Suprapubic skin (tissue), 4 donors: ENCODE data around the gene KIAA0586. TPM values are rescaled to one million over a fixed set of nuclear protein-coding genes. Genes with fewer than 3 reads are reported as not detected.
"Not testable (repeated sequence)": the region's sequence is repeated elsewhere in the genome, so short reads cannot be mapped to it uniquely, and the experiment has no call there.

Experiments used
- DNase-seq, 2 donors: peaks; one replicate each; pipeline ENCODE4 v3.0.0-alpha.2; 2019; ENCODE audit warnings: low spot score in 2 of 2
- H3K27ac ChIP-seq: fragments of 200-600 bp; sonication (generic); one replicate; pipeline ENCODE4 v1.5.1; 2019
- H3K27me3 ChIP-seq: fragments of 200-600 bp; sonication (generic); one replicate; pipeline ENCODE4 v1.5.1; 2019
- H3K36me3 ChIP-seq: fragments of 200-600 bp; sonication (generic); one replicate; pipeline ENCODE4 v1.5.1; 2019
- H3K4me1 ChIP-seq: fragments of 200-600 bp; sonication (generic); one replicate; pipeline ENCODE4 v1.5.1; 2019
- H3K4me3 ChIP-seq: fragments of 200-600 bp; sonication (generic); one replicate; pipeline ENCODE4 v1.5.1; 2019; ENCODE audit warnings: mild to moderate bottlenecking
- H3K9me3 ChIP-seq: fragments of 200-600 bp; sonication (generic); one replicate; pipeline ENCODE4 v1.5.1; 2019
- CTCF ChIP-seq, 2 donors: fragments of 200-600 bp in 1 of 2; fragments of 450-650 bp in 1 of 2; sonication (generic) in 1 of 2; IDR thresholded peaks; one replicate each; pipeline ENCODE4 v1.5.1; 2016 to 2019; ENCODE audit warnings: antibody characterized with exemption in 2 of 2, mild to moderate bottlenecking in 1 of 2, moderate library complexity in 1 of 2
- EP300 ChIP-seq: sonication (generic); formaldehyde crosslinking; IDR thresholded peaks from one replicate; pipeline ENCODE4 v1.6.1; 2017; ENCODE audit warnings: antibody characterized with exemption
- POLR2A ChIP-seq, 2 donors: fragments of 450-650 bp; IDR thresholded peaks; one replicate each; pipeline ENCODE4 v1.6.1; 2017; ENCODE audit warnings: antibody characterized with exemption in 2 of 2, mild to moderate bottlenecking in 2 of 2, moderate library complexity in 2 of 2
- POLR2AphosphoS5 ChIP-seq, 3 donors: sonication (generic); formaldehyde crosslinking; IDR thresholded peaks; one replicate each; pipeline ENCODE4 v1.6.1; 2017; ENCODE audit warnings: antibody characterized with exemption in 3 of 3
- WGBS: methylation state at CpG from one replicate; pipeline ENCODE4 v1.1.5; 2018; 5-methylcytosine and 5-hydroxymethylcytosine counted together
- total RNA-seq, 4 donors: library from RNA; depleted of rRNA; stranded (reverse); fragments of >200 nt; gene quantifications; one replicate each; pipeline ENCODE4 v1.1.0, GENCODE V29; 2016

The KIAA0586 gene
- total RNA-seq, 4 donors from 2014 or later, result 11.1 to 37.1 (median 16.5) TPM

GRCh38 chr14:58476320-58476719 lies 48.8 kb downstream of the KIAA0586 start:
- Histone ChIP-seq H3K27me3 (no peaks in the 10 kb centered on the region), H3K9me3 (no peaks in the 10 kb centered on the region), H3K36me3 (peaks cover 34% of the 10 kb centered on the region), H3K27ac (no peak overlapping the region), H3K4me3 (no peak overlapping the region), H3K4me1 (no peaks in the 10 kb centered on the region)
- 95% methylated on average over 1 of the region's 1 CpG for WGBS
- TF ChIP-seq POLR2A (IDR thresholded peaks at IDR 0.05) (no peak), EP300 (no peak), CTCF (IDR thresholded peaks at IDR 0.05) (no peak), POLR2AphosphoS5 (IDR thresholded peaks at IDR 0.05) (no peak)
- no peak for DNase-seq

- 92% methylated on average over 2 of the region's 2 CpGs for WGBS
- DNase-seq, result no peak
- Histone ChIP-seq H3K36me3 (peaks cover 36% of the 10 kb centered on the region), H3K9me3 (no peaks in the 10 kb centered on the region), H3K4me1 (no peaks in the 10 kb centered on the region), H3K27ac (no peak overlapping the region), H3K4me3 (no peak overlapping the region), H3K27me3 (no peaks in the 10 kb centered on the region)
- TF ChIP-seq POLR2A (IDR thresholded peaks at IDR 0.05), result no peak
- no peak for TF ChIP-seq POLR2AphosphoS5 (IDR thresholded peaks at IDR 0.05)
- no peak for TF ChIP-seq EP300
- no peak for TF ChIP-seq CTCF (IDR thresholded peaks at IDR 0.05)
Measured at GRCh38 chr14:58477653-58478052, 50.1 kb downstream of the KIAA0586 start.

- not testable (repeated sequence) for H3K4me3 ChIP-seq, H3K27ac ChIP-seq, H3K9me3 ChIP-seq, H3K4me1 ChIP-seq, H3K27me3 ChIP-seq, DNase-seq
- peaks cover 37% of the 10 kb centered on the region for H3K36me3 ChIP-seq
- WGBS, result 92% methylated on average over 4 of the region's 5 CpGs
Measured at GRCh38 chr14:58478329-58478728, 50.8 kb downstream of the KIAA0586 start.

GRCh38 chr14:58479975-58480374 lies 52.5 kb downstream of the KIAA0586 start:
- H3K9me3 ChIP-seq, result no peaks in the 10 kb centered on the region
- H3K4me1 ChIP-seq, result no peaks in the 10 kb centered on the region
- TF ChIP-seq POLR2A (IDR thresholded peaks at IDR 0.05) (no peak), CTCF (IDR thresholded peaks at IDR 0.05) (no peak)
- H3K27me3 ChIP-seq, result no peaks in the 10 kb centered on the region
- no peak for DNase-seq
- no peak overlapping the region for H3K4me3 ChIP-seq
- 82% methylated on average over 1 of the region's 1 CpG for WGBS
- peaks cover 32% of the 10 kb centered on the region for H3K36me3 ChIP-seq
- no peak overlapping the region for H3K27ac ChIP-seq

GRCh38 chr14:58484176-58484575 lies 56.7 kb downstream of the KIAA0586 start:
- Histone ChIP-seq H3K27ac (no peak overlapping the region), H3K4me1 (no peaks in the 10 kb centered on the region), H3K9me3 (no peaks in the 10 kb centered on the region), H3K4me3 (no peak overlapping the region), H3K27me3 (no peaks in the 10 kb centered on the region), H3K36me3 (peaks cover 26% of the 10 kb centered on the region)
- WGBS, result 77% methylated on average over 1 of the region's 1 CpG
- TF ChIP-seq CTCF (IDR thresholded peaks at IDR 0.05), result no peak
- DNase-seq, result no peak

- DNase-seq, result no peak
- H3K9me3 ChIP-seq, result no peaks in the 10 kb centered on the region
- WGBS, result 75% methylated on average over 1 of the region's 1 CpG
- TF ChIP-seq CTCF (IDR thresholded peaks at IDR 0.05) (no peak), POLR2AphosphoS5 (IDR thresholded peaks at IDR 0.05) (no peak)
- no peaks in the 10 kb centered on the region for H3K4me1 ChIP-seq
- peaks cover 51% of the 10 kb centered on the region for H3K36me3 ChIP-seq
- H3K27ac ChIP-seq, result no peak overlapping the region
- H3K4me3 ChIP-seq, result no peak overlapping the region
- no peaks in the 10 kb centered on the region for H3K27me3 ChIP-seq
Measured at GRCh38 chr14:58488550-58488949, 61.0 kb downstream of the KIAA0586 start.
